HL-60/S4 (cell line): ENCODE data around the gene TANC1.

Experiments
- in situ Hi-C: fragments of 300-500 bp; cut with MboI; formaldehyde crosslinking; loops from 2 replicates; pipeline ENCODE4 v1.14.3; 2022; ENCODE audit warnings: low sequenced_read_pairs

TANC1 gene

GRCh38 chr2:158993721-158994587 is 25.5 kb downstream of the TANC1 start:
- in situ Hi-C loops: no loop called here

GRCh38 chr2:158994920-158995676 is 26.7 kb downstream of the TANC1 start:
- in situ Hi-C loops: no loop called here

DNA sequence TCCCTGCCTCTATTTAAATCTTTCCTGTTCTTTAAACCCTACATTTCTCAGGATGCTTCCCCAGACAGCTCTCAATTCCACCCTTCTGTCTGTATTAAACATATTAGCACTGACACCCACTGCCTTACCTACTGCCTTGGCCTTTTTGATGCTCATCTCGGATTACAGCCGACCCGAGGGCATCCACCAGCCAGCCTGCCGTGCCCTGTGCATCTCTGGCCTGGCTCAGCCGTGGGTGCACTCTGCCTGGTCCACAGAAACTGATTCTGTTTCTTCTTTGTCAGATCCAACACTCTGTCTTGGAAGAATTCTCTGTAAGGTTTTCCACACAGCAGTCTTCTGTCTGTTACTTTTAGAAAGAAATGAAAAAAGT is 27.2 kb downstream of the TANC1 start:
- in situ Hi-C loops: no loop called here

DNA sequence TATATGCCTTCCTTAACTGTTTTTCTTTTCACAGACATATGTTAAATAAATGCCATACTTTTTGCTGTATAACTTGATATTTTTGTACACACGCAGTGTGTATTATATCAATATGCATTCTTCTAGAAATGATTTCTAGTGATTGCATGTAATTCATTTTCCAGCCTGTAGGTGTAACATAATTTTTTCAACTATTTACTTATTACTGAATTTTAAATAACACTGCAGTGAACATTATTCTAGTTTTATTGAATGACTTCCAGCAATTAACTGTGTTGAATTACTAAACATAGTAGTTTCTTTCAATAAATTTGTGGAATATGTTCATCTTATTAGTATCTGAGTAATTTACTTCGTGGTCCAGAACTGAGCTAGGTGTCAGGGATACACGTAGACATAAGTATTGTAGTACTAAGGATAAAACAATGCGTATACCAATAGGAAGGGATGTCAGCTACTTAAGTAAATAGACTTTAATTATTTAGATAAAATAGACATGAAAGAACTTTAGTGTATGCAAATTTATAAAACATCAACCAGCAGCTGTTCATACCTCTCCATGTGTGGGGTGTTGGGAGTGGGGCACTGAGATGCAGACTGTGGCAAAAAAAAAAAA is 28.0 kb downstream of the TANC1 start:
- in situ Hi-C loops: no loop called here

DNA sequence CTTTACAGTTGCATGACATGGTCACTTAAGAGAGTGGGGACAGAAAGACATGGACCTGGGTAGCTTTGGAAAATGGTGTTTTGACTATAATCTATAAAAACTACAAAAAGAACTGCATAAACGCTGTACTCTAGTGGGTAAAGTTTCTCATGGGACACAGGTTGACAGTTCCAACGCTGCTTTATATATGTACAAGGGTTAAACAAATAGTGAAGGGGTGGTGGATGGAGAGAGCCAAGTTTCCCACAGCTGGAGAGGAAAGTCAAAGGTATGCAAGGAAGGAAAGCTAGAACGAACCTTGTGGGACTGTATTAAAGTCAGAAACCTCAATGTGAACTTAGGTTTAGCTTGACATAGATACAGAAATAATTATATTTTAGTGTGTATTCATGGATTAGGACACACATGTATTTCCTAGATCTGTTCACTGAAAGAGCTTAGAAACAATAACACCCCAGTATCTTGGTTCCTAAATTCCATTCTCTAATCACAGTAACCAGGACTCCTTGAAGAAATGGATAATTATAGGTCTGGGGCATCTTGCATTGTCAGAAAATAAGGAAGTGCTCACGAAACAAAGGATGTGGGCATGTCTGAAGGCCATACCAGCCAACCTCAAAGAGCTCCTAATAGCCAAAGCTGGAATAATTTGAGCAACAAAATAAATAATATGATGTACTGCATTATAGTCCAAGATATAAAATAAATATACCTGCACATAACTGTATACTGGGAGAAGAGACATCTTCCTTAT is 28.8 kb downstream of the TANC1 start:
- in situ Hi-C loops: no loop called here

DNA sequence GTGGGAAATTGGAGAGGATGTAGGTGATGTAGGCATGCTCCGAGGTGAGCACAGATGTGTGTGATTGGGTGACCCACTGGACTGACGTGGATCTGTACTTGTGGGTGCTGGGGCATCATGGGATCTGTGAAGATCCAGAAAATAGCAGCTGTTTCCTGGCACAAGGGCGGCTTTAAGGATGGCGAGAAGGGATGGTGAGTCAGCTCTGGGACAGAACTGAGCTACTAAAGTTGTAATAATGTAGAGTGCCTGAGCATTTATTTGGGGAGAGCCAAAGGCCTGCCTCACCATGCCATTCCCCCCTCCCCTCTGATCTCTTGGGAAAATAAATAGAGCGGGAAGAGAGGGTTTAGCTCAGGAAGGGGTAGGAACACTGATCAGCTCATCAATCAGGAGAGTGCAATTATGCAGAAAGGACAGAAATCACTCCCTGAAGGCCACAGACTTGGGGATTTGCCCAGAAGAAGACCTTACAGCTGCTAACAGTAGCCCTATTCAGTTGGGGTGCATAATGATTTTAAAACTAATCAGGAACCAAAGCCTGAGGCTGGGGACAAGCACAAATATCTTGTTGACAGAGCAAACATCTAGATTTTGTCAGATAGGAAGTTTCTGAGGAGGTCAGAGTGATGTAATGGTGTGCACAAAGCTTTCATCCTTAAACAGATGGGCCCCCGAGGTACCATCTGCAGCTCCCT is 30.3 kb downstream of the TANC1 start:
- in situ Hi-C loops: no loop called here

DNA sequence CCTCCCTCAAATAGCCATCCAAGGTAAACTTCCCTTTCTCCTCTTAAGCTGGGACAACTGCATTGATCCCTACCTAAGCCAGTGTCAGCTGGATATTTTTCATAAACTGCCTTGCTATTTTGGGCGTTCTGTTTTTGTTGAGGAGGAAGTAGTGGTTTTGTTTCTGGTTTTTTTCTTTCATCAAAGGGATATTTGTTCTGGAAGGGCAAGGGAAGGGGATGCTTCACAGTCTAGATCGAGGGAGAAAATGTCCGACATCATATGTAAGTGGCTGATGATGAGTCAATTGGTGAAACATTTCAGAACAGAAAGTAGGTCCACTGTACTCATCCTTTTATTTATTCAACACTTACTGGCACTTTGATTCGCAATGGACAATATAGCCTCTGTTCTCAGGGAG is 31.0 kb downstream of the TANC1 start:
- in situ Hi-C loops: no loop called here

GRCh38 chr2:159000072-159000471 is 31.6 kb downstream of the TANC1 start:
- in situ Hi-C loops: no loop called here

DNA sequence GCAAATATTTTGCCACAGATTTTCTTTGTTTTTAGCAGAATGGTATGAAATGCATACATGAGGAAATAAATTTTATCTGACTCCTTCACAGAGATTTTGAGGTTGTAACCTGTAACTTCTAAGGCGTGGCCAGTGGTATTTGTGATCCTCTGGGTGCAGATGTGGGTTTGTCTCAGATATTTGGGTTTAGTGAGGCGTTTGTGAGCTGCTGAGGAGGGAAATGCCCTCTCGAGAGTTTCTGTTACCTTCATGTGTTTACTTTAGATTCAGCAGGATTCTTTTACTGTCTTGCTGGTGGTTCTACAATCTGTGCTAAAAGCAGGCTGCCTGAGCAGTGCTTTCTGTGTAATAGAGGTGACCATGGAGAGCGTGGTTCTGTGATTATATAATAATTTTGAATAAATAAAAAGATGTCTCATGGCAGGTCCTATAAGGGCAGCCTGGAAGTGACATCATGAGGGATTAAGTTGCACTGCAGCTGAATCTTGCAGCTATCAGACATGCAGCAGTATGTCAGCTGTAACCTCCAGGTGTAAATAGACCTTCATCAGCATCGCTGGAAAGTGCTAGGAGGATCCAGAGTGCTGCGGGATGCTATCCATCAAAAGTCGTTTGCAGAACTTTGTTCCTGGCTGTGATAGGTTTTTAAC is 34.1 kb downstream of the TANC1 start:
- in situ Hi-C loops: no loop called here

DNA sequence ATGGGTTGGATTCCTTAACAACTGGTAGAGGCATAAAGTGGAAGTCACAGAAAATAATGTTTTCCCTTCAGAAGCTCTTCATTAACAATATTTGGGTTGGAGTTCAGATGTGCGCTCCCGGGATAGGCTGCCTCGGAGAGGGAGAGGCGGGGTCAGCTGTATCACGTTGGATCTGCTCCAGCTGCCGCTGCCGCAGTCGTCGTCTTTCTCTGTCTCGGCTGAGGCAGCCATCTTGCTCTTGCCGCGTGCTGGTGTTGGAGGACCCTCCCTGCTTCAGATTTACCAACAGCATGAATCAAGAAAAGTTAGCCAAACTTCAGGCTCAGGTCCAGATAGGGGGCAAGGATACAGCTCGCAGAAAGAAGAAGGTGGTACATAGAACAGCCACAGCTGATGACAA is 35.1 kb downstream of the TANC1 start:
- in situ Hi-C loops: no loop called here

DNA sequence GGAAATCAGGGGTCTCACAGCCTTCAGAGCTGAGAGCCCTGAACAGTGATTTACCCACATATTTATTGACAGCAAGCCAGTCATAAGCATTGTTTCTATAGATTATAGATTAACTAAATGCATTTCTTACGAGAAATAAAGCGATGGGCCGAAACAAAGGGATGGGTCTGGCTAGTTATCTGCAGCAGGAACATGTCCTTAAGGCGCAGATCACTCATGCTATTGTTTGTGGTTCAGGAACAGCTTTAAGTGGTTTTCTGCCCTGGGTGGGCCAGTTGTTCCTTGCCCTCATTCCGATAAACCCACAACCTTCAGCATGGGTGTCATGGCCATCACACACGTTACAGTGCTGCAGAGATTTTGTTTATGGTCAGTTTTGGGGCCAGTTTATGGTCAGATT is 36.4 kb downstream of the TANC1 start:
- in situ Hi-C loops: no loop called here

- in situ Hi-C loops: no loop called here
Measured at GRCh38 chr2:159009940-159010339, 41.5 kb downstream of the TANC1 start.

DNA sequence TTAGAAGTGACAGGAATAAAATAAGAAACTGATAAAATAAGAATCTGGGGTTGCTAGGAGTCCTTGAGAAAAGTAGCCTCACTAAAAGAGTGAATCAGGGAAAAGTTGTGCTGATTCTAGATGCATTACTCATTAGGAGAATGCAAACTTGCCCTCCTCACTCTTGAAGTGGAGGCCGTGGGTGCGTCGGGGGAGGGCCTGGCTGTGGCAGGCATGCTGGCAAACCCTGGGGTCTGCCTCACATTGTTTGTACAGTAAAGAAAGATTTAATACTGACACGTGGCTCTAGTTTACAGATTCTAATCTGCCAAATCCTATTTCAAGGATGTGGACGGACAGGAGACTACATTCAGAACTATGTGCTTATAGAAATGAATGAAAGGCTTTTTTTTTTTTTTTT is 41.9 kb downstream of the TANC1 start:
- in situ Hi-C loops: no loop called here

DNA sequence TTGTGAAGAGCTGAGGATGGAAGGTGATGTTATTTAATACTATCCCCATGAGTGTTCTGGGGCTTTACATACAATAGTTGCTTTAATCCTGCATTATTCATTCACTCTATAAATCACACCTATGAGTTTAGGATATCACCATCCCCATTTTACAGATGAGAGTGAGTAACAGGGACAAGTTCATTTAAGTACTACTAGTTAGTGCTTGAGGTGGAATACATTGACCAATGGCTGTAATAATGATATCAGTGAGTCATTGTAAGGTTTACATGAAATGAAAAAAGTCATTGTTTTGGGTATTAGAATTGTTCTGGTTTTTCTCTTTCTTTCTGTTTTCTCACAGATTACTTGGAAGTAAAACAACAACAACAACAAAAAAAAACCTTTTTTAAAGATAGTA is 42.5 kb downstream of the TANC1 start:
- in situ Hi-C loops: no loop called here

DNA sequence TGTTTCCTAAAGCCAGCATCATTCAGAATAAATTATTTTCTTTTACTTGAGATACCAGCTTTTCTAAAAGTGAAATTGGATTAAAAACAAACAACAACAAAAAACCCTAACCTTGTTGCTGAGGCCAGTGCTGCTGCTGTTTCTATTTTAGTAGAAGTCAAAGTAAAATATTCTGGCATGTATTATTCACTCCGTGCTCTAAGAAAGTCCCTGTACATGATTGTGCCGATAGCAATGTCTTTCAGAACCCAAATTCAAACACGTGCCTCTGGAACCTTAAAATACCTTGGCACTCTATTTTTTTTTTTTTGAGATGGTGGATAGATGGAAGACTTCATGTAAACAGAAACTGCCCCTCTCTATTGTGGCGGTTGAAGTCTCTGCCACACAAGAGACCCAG is 43.7 kb downstream of the TANC1 start:
- in situ Hi-C loops: no loop called here

- in situ Hi-C loops: no loop called here
Measured at GRCh38 chr2:159013103-159013502, 44.7 kb downstream of the TANC1 start.

GRCh38 chr2:159015174-159015573 is 46.7 kb downstream of the TANC1 start:
- in situ Hi-C loops: no loop called here

DNA sequence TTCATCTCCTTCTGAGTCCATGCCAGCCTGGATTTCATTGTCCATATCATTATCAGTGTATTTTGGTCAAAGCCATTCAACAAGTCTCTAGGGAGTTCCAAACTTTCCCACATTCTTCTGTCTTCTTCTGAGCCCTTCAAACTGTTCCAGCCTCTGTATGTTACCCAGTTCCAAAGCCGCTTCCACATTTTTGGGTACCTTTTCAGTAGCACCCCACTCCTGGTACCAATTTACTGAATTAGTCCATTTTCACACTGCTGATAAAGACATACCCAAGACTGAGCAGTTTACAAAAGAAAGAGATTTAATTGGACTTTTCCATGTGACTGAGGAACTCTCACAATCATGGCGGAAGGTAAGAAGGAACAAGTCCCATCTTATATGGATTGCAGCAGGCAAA is 47.4 kb downstream of the TANC1 start:
- in situ Hi-C loops: no loop called here

DNA sequence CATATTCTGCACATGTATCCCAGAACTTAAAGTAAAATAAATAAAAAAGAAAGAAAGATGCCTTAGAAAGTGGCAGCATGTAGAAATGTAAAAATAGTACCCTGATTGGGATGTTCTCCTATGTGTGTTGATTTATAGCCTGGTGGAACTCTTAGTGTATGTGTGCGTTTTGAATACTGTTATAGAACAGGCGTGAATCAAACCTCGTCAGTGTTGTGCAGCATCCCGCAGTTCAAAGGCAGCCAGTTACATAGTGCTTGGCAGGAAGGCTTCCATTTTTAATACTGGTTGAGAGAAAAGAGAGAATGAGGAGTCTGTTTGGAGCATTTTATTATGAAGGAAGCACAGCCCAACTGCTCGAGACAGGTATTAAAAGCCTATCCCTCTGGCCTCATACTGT is 49.4 kb downstream of the TANC1 start:
- in situ Hi-C loops: no loop called here

GRCh38 chr2:159019021-159019420 is 50.6 kb downstream of the TANC1 start:
- in situ Hi-C loops: no loop called here
